Superior temporal gyrus (tissue), 1 donor: ENCODE results near the gene ZCCHC14.

Source experiments
- DNase-seq: peaks from one replicate; pipeline ENCODE4 v3.0.0-alpha.2; 2016; ENCODE audit errors: extremely low spot score

Gene ZCCHC14

DNA sequence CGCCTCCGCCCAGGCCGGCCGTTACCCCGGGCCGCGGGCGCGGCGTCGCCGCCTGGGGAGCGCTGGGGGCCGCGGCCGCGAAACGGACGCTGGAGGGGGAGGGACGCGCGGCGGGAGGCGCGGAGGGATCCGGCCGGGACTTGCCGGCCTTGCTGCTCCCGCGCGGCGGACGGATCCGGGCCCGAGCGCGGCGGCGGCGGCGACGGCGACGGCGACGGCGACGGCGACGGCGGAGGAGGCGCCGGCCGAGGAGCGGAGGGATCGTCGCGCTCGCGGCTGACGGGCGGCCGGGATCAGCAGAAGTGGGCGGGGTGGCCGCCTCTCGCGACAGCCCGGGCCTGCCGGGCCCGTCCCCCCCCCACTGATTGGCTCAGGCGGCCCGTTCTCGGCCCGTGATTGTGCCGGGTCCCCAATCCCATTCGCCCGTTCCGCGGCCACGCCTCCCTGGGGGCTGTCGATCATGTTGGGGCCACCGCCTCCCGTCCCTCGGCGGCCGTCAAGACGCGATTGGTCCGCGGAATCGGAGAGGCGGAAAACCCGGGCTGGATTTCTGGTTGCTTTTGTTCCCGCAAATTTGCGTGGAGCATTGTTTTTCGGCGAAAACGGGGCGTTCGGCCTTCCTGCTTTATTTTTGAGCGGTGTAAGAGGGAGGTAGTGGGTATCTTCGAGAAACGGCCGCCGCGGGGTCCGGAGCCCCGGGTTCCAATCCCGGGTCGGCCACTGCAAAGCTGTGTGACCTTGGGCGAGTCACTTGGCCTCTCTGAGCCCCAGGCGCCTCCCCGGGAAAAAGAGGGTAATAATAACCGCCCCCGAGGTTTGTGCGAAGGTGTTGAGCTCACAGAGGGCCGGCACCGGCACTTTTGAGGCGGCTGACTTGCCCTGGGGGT is at the start of gene ZCCHC14:
TSS of gene ZCCHC14 (minus strand) at position 304 of the 887 bp plus-strand sequence. CDS start 786 bp downstream, outside the sequence.
- DNase-seq, result peak; percentile 97

GRCh38 chr16:87541872-87542234 is 49.0 kb upstream of the ZCCHC14 start:
- DNase-seq, result no peak

GRCh38 chr16:87541147-87541871 is 48.5 kb upstream of the ZCCHC14 start:
- DNase-seq, result peak; percentile 47

DNA sequence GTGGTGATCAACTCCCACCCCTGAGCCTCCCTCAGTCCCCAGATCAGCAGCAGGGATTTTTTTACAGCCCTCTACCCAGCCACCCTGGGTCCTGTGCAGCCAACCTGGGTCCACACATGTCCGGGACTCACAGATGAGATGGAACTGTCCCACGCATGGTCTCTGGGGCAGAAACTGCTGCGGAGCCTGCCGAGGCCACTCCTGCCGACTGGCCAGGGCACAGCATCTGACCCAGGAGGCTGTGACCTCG is 48.0 kb upstream of the ZCCHC14 start:
- DNase-seq, result no peak

DNA sequence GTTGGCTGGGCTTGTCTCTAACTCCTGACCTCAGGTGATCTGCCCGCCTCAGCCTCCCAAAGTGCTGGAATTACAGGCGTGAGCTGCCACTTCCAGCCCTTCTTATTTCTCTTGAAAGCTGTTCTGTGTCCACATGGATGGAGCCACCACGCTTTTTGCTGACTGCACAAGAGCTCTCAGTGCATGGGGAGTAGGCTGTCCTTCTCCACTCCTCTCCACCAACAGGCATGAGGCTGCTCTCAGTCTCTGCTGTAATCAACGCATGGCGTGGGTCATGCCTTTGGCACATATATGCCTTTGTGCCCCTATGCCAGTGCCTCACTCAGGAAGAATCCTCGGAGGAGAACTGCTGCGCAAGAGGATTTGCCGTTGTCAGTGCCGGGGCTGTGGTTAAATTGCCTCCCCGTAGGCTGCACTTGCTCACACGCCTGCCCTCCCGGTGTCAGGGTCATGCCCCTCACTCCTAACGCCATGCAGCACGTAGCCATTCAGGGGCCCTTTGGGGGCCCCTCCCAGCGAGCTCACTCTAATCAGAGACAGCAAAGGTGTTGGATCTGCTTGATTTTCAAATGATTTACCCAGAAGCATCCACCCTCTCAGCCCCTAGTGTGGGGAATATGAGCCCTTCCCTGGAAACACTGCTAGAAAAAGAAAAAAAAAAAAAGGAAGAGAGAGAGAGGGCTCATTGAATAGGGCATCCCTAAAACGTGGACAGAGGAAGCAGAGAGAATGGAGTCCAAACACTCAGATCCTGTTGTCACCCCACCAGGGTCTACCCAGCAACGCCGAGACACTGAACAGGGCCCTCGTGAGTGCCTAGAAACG is 47.5 kb upstream of the ZCCHC14 start:
- DNase-seq, result peak; percentile 36

DNA sequence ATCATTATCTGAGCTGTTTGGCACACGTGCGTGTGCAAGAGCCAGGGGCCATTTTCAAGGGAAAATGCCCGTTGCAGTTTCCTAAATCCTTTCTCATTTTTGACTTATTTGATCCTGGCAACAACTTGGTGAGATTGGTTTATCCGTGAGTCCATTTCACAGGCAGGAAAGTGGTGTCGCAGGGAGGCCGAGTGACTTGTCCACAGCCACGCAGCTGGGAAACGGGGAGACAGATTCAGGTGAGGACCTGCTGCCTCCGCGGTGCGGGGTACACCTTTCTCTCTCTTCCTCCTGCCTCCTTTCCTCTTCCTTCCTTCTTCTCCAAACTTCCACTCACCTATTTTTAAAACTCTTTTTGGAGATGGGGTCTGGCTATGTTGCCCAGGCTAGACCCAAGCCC is 46.3 kb upstream of the ZCCHC14 start:
- no peak for DNase-seq

DNA sequence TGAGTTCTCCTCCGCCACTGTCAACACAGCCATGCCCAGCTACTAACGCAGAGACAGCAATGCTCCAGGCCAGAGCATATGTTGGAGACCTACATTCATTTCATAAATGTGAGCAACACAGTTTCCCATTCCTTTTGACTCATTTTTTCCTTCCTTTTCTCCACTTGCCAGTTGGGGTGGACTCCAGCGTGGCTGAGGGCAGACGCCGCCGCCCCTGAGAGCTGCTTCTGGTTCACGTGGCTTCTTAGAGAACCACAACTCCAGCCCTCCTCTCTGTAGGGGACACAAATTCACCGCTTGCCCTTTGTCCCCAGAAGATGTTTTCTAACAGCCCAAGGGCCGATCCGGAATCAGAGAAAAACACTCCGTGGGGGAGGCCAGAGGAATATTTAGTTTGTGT is 45.8 kb upstream of the ZCCHC14 start:
- DNase-seq, result no peak

DNA sequence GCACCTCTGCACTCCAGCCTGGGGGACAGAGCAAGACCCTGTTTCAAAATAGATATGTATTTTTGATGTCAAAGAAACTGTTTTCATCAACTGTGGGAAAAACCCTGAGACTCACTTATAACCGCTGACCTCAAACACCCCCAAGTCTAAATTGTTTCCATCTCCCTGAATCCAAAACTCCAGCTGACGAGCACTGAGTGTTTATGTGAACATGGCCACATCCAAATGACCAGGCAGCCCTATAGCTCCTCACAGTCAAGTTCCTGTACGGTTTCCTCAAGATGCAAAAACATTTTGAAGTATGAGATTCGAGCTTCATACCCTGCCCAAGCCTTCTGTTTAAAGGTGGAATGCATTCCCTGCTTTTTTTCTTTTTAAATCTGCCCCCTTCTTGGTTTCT is 45.3 kb upstream of the ZCCHC14 start:
- no peak for DNase-seq

DNA sequence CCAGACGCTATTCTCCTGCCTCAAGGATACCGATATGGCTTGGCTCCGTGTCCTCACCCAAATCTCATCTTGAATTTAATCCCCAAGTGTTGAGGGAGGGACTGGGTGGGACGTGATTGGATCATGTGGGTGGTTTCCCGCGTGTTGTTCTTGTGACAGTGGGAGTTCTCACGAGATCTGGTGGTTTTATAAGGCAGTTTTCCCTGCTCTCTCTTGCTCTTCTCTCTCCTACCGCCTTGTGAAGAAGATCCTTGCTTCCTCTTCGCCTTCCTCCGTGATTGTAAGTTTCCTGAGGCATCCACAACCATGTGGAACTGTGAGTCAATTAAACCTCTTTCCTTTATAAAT is 43.9 kb upstream of the ZCCHC14 start:
- DNase-seq, result no peak

- no peak for DNase-seq
Measured at GRCh38 chr16:87535855-87536794, 43.3 kb upstream of the ZCCHC14 start.

DNA sequence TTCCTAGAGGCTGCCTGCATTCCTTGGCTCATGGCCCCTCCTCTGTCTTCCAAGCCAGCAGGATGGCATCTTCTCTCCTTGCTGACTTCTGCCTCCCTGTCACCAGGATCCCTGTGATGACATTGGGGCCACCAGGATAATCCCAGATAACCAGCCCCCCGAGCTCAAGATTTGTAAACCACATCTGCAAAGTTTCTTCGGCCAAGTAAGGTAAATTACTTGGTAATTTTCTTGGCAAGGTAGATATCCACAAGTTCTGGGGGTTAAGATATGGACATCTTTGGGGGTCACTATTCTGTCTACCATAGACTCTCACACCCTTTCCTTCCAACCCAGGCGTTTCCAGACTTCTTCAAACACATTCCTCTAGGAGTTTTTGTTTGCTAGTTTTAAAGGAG is 42.6 kb upstream of the ZCCHC14 start:
- no peak for DNase-seq

- no peak for DNase-seq
Measured at GRCh38 chr16:87534751-87535150, 41.9 kb upstream of the ZCCHC14 start.

DNA sequence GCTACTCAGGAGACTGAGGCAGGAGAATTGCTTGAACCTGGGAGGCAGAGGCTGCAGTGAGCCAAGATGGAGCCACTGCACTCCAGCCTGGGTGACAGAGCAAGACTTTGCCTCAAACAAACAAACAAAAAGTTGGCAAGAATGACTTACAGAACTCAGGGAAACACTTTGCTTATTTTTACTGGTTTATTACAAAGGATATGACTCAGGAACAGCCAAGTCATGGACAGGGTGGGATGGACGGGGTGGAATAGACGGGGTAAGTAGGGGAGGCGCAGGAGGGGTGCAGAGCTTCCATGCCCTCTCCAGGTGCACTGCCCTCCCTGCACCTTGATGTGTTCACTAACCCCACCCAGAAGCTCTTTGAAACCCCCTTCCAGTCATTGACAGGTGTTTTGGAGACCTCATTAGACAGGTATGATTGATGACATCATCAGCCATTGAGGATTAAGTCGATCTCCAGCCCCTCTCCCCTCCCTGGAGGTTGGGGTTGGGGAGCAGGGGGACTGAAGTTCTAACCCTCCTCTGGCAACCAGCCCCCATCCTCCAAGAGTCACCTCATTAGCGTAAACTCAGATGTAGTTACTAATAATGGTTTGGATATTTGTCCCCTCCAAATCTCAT is 41.3 kb upstream of the ZCCHC14 start:
- no peak for DNase-seq

DNA sequence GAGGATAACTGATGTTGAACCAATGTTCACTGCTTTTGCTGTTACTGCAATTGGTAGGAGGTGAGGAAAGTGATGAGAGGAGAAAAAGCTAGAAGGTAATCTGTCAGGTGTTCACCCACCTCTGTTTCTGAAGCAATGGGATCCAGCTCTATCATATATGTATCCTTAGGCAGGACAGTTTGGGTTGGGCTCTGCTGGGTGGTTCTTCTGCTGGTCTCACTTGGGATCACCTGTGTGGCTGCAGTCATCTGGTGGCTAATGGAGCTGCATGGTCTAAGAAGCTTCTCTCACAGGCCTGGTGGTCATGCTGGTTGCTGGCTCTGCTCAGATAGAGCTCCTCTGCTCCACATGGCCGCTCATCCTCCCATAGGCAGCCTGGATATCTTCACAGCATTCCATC is 40.2 kb upstream of the ZCCHC14 start:
- no peak for DNase-seq

GRCh38 chr16:87531418-87531817 is 38.6 kb upstream of the ZCCHC14 start:
- no peak for DNase-seq

DNA sequence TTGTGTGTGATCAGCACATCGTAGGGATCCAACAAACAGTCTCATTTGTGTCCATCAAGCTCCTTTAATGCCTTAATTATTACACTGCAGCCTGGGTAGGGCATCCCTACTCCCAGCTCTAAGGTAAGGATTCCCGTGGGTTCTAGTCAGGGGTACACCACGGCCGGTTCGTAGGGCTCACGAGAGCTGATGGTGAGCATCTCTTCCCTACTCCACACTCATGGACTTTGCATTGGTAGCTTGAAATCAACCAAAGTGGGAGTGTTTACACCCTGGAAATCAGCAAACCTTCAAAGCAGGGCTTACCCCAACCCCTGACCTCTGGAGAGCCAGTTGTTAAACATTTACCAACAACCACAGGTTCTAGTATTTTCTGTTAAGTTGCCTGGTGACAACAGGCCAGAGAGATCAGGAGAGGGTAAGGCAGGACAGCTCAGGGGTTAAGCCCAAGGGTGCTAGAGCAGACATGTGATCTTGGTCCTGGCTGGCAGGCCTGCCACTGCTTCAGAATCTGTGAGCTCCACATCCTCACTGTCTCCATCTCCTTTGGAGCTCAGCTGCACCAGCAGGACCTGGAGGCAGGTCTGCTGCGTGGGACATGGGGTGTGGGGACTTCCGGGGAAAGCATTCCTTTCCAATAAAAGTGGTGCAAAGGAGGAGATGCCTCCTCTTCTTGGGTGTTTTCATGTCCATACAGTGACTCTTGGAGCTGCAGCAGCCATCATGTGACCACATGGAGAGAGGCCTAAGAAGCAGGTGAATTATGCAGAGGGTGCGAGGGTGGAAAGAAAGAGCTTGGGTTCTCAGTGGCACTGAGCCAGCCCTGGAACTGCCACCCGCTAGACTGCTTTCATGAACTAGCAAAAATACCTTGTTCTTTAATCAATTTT is 36.1 kb upstream of the ZCCHC14 start:
- no peak for DNase-seq

DNA sequence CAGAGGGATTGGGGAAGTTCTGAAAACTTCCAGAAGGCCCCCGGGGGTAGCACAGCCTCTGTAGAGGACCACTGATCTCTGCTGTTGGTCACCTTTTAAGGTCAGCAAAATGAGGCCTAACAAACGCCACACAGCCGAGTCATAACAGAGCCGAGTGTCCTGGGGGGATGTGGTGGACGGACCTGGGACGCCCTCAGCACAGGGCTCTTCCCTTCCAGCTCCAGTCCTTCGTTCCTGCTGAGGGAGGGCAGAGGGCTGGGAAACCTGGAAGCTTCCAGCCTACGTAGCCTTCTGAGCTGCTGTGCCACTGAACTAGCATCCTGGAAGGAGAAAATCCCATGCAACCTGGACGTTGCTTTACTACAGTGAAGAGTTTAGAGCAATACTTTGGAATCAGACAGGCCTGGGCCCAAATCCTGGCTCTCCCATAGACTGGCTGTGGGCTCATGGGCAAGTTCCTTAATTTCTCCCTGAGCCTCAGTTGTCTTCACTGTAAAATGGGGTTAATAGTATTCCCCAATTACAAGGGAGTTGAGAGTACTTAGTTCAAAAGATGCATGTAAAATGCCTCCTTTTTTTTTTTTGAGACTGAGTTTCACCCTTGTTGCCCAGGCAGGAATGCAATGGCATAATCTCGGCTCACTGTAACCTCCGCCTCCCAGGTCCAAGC is 34.4 kb upstream of the ZCCHC14 start:
- DNase-seq, result no peak

- no peak for DNase-seq
Measured at GRCh38 chr16:87526238-87526947, 33.6 kb upstream of the ZCCHC14 start.

- DNase-seq, result no peak
Measured at GRCh38 chr16:87525352-87525751, 32.5 kb upstream of the ZCCHC14 start.
